T-cell (primary cell): ENCODE data around the gene AQP6. TPM values are rescaled to one million over a fixed set of nuclear protein-coding genes. Genes with fewer than 3 reads are reported as not detected.

ENCODE experiments used
- total RNA-seq, 35 experiments: library from RNA in 6 of 35; stranded (reverse) in 6 of 35; fragments of 120-200 nt in 1 of 35; gene quantifications; one replicate each; pipeline versions ENCODE4 v1.2.1 to v1.2.4 and lab custom pipeline; 2013 to 2026

The AQP6 gene
- total RNA-seq, 5 donors from 2014 or later (not counting 1 experiment from before 2014, with no cell fraction given) = not detected

Other genes starting within 250 kb of the AQP6 start
- 100 to 1,000 TPM; 333 to 426 (median 401) TPM for gene TMBIM6, start 231.4 kb upstream of the AQP6 start, total RNA-seq
- 10 to 100 TPM; 11.1 to 12.9 (median 12.6) TPM for gene NCKAP5L, start 144.5 kb upstream of the AQP6 start, total RNA-seq
- 10 to 100 TPM in 3 of 5 donors, 1 to 10 TPM in 2; 4.7 to 12.8 (median 12.3) TPM for gene BCDIN3D, start 129.8 kb upstream of the AQP6 start, total RNA-seq
- under 1 TPM in 2 of 5 donors, not detected in 3; 0.25 to 0.30 TPM for gene FAIM2, start 69.0 kb upstream of the AQP6 start, total RNA-seq
- gene AQP2, start 22.2 kb upstream of the AQP6 start, total RNA-seq = not detected
- not detected for gene AQP5, start 11.1 kb upstream of the AQP6 start, total RNA-seq
- gene RACGAP1, start 52.5 kb downstream of the AQP6 start, total RNA-seq = 10 to 100 TPM in 3 of 5 donors, 1 to 10 TPM in 2; 5.5 to 14.8 (median 13.9) TPM
- 1 to 10 TPM; 1.6 to 9.1 (median 5.1) TPM for gene ASIC1, start 84.6 kb downstream of the AQP6 start, total RNA-seq
- 10 to 100 TPM; 71.8 to 79.8 (median 78.8) TPM for gene SMARCD1, start 112.4 kb downstream of the AQP6 start, total RNA-seq
- 1 to 10 TPM in 1 of 5 donors, under 1 TPM in 4; 0.41 to 1.1 (median 0.86) TPM for gene GPD1, start 131.1 kb downstream of the AQP6 start, total RNA-seq
- gene COX14, start 139.3 kb downstream of the AQP6 start, total RNA-seq = 10 to 100 TPM; 38.0 to 49.9 (median 43.9) TPM
- gene CERS5, start 194.4 kb downstream of the AQP6 start, total RNA-seq = 10 to 100 TPM; 41.1 to 58.5 (median 46.2) TPM